ENCODE results near the gene ZNF629.
"Not testable (repeated sequence)": the region's sequence is repeated elsewhere in the genome, so short reads cannot be mapped to it uniquely, and the experiment has no call there.

ZNF629 gene

GRCh38 chr16:30816769-30817168 lies 29.8 kb upstream of the ZNF629 start:
- TF ChIP-seq CTCF (IDR thresholded peaks at IDR 0.05; ENCODE audit: borderline replicate concordance, insufficient read depth, low read depth, low read length), result no peak
- no peak overlapping the region for H3K4me3 ChIP-seq (ENCODE audit: low read depth, low read length)

GRCh38 chr16:30813821-30814189 lies 26.8 kb upstream of the ZNF629 start:
- peak overlapping the region; percentile 34 for H3K4me3 ChIP-seq (ENCODE audit: low read depth, low read length)
- TF ChIP-seq CTCF (IDR thresholded peaks at IDR 0.05; ENCODE audit: borderline replicate concordance, insufficient read depth, low read depth, low read length), result no peak

- H3K4me3 ChIP-seq (ENCODE audit: low read depth, low read length), result not testable (repeated sequence)
These were observed 22.7 kb upstream of the ZNF629 start for GRCh38 chr16:30809675-30810074.

- not testable (repeated sequence) for H3K4me3 ChIP-seq (ENCODE audit: low read depth, low read length)
These were observed 22.0 kb upstream of the ZNF629 start for GRCh38 chr16:30808890-30809426.

GRCh38 chr16:30808146-30808545 lies 21.1 kb upstream of the ZNF629 start:
- no peak overlapping the region for H3K4me3 ChIP-seq (ENCODE audit: low read depth, low read length)
- no peak for TF ChIP-seq CTCF (IDR thresholded peaks at IDR 0.05; ENCODE audit: borderline replicate concordance, insufficient read depth, low read depth, low read length)

GRCh38 chr16:30805370-30806169 lies 18.6 kb upstream of the ZNF629 start:
- peak overlapping the region; percentile 42 for H3K4me3 ChIP-seq (ENCODE audit: low read depth, low read length)
- TF ChIP-seq CTCF (IDR thresholded peaks at IDR 0.05; ENCODE audit: borderline replicate concordance, insufficient read depth, low read depth, low read length), result no peak

GRCh38 chr16:30805056-30805369 lies 18.0 kb upstream of the ZNF629 start:
- TF ChIP-seq CTCF (IDR thresholded peaks at IDR 0.05; ENCODE audit: borderline replicate concordance, insufficient read depth, low read depth, low read length), result no peak
- no peak overlapping the region for H3K4me3 ChIP-seq (ENCODE audit: low read depth, low read length)

- no peak overlapping the region for H3K4me3 ChIP-seq (ENCODE audit: low read depth, low read length)
- no peak for TF ChIP-seq CTCF (IDR thresholded peaks at IDR 0.05; ENCODE audit: borderline replicate concordance, insufficient read depth, low read depth, low read length)
These were observed 15.9 kb upstream of the ZNF629 start for GRCh38 chr16:30802936-30803335.

Data from GM12875 (cell line).